Measurements from ENCODE around the gene STX16. TPM values are rescaled to one million over a fixed set of nuclear protein-coding genes. Genes with fewer than 3 reads are reported as not detected.

The STX16 gene
- total RNA-seq, 6 experiments from 2014 or later = 18.1 to 25.3 (median 22.2) TPM

GRCh38 chr20:58649288-58650180 is 1.5 kb upstream of the STX16 start:
- ATAC-seq (peak in 2 of 4 donors; percentile 7 to 33), DNase-seq (peak; percentile 49 to 68 (median 51))
- no peak for TF ChIP-seq CTCF (IDR thresholded peaks at IDR 0.05)
- no peak for TF ChIP-seq POLR2A (IDR thresholded peaks at IDR 0.05)
- H3K4me3 ChIP-seq = peak overlapping the region; percentile 95 to 97 (median 96)
- peak overlapping the region; percentile 93 to 95 (median 94) for H3K27ac ChIP-seq
- intact Hi-C loops (cut with DNase I) = loop anchor here in 1 of 2 donors (10.0 kb wide), 1 partner anchor 145 kb away; no protein-coding TSS in a partner anchor
- H3K36me3 ChIP-seq = no peaks in the 10 kb centered on the region
- H3K9me3 ChIP-seq = no peaks in the 10 kb centered on the region
- no peaks in the 10 kb centered on the region for H3K27me3 ChIP-seq
- 10% methylated on average over 44 of the region's 73 CpGs for WGBS (ENCODE audit: insufficient coverage, low coverage, low lambda C conversion rate, missing lambda C conversion rate)
- peaks cover 0 to 8% (median 4%) of the 10 kb centered on the region in 4 donors for H3K4me1 ChIP-seq

- Histone ChIP-seq H3K4me1 (peaks cover 0 to 15% (median 4%) of the 10 kb centered on the region in 4 donors), H3K4me3 (peak overlapping the region; percentile 95 to 97 (median 96)), H3K36me3 (no peaks in the 10 kb centered on the region), H3K27me3 (no peaks in the 10 kb centered on the region), H3K27ac (peak overlapping the region; percentile 93 to 95 (median 94)), H3K9me3 (no peaks in the 10 kb centered on the region)
- intact Hi-C loops (cut with DNase I) = no loop called here
- no peak for TF ChIP-seq CTCF (IDR thresholded peaks at IDR 0.05)
- no peak for TF ChIP-seq POLR2A (IDR thresholded peaks at IDR 0.05)
- DNase-seq = peak; percentile 53 to 67 (median 59)
- WGBS (ENCODE audit: insufficient coverage, low coverage, low lambda C conversion rate, missing lambda C conversion rate) = 0% methylated on average over 12 of the region's 62 CpGs
- peak; percentile 10 to 40 (median 31) for ATAC-seq
Measured at GRCh38 chr20:58650181-58650775, 805 bp upstream of the STX16 start.

- 0% methylated on average over 16 of the region's 18 CpGs for WGBS (ENCODE audit: insufficient coverage, low coverage, low lambda C conversion rate, missing lambda C conversion rate)
Measured at GRCh38 chr20:58651559-58651945, 469 bp downstream of the STX16 start.

More at GRCh38 chr20:58651559-58651945, 469 bp downstream of the STX16 start:
- no peaks in the 10 kb centered on the region for H3K36me3 ChIP-seq
- H3K4me3 ChIP-seq = peak overlapping the region; percentile 95 to 97 (median 96)
- DNase-seq (no peak), ATAC-seq (no peak)
- H3K27ac ChIP-seq = peak overlapping the region; percentile 93 to 95 (median 94)
- TF ChIP-seq CTCF (IDR thresholded peaks at IDR 0.05) (no peak), POLR2A (IDR thresholded peaks at IDR 0.05) (no peak)
- intact Hi-C loops (cut with DNase I) = no loop called here
- H3K9me3 ChIP-seq = no peaks in the 10 kb centered on the region
- no peaks in the 10 kb centered on the region for H3K27me3 ChIP-seq
- peaks cover 0 to 28% (median 4%) of the 10 kb centered on the region in 4 donors for H3K4me1 ChIP-seq
